Left lung (tissue), 10 donors: Measurements from ENCODE around the gene C19orf53. TPM values are rescaled to one million over a fixed set of nuclear protein-coding genes. Genes with fewer than 3 reads are reported as not detected.

ENCODE experiments used
- ATAC-seq: fragments of 200-7000 bp; cut with Tn5 transposase; one replicate; pipeline ENCODE4 v1.9.1; 2020; ENCODE audit warnings: moderate library complexity
- DNase-seq, 4 donors: peaks; one replicate each; pipeline ENCODE4 v3.0.0-alpha.2; 2013 to 2020
- H3K27ac ChIP-seq, 2 donors: fragments of 200-600 bp; sonication (generic) in 1 of 2; one replicate each; pipeline versions ENCODE4 v1.5.0 to v1.8.0; 2020 to 2021
- H3K27me3 ChIP-seq, 2 donors: fragments of 200-600 bp; sonication (generic) in 1 of 2; one replicate each; pipeline versions ENCODE4 v1.5.0 to v1.8.0; 2020 to 2021
- H3K36me3 ChIP-seq, 2 donors: fragments of 200-600 bp; sonication (generic) in 1 of 2; one replicate each; pipeline versions ENCODE4 v1.5.0 to v1.8.0; 2020 to 2021
- H3K4me1 ChIP-seq, 2 donors: fragments of 200-600 bp; one replicate each; pipeline ENCODE4 v1.8.0; 2021
- H3K4me3 ChIP-seq, 2 donors: fragments of 200-600 bp; sonication (generic) in 1 of 2; one replicate each; pipeline versions ENCODE4 v1.5.0 to v1.8.0; 2020 to 2021; ENCODE audit warnings: mild to moderate bottlenecking in 1 of 2
- H3K9me3 ChIP-seq, 2 donors: fragments of 200-600 bp; sonication (generic) in 1 of 2; one replicate each; pipeline versions ENCODE4 v1.5.0 to v1.8.0; 2020 to 2021
- intact Hi-C, 2 donors: fragments of 100-400 bp; cut with DNase I; formaldehyde crosslinking; loops; one replicate each; pipeline versions ENCODE4 v1.11.2 to v1.14.2; 2022
- polyA plus RNA-seq, 6 donors: library from polyadenylated mRNA; unstranded; fragments of 120-200 nt; gene quantifications; one replicate each; pipeline ENCODE4 v1.2.1, GENCODE V29; 2013; ENCODE audit not compliant: insufficient read length in 6 of 6
- total RNA-seq, 2 donors: library from RNA; stranded (reverse); fragmentation: NEBNext Ultra II Directional; extraction: Animal tissue kit (Norgen Biotek cat#: 25700); gene quantifications; one replicate each; pipeline ENCODE4 v1.2.1, GENCODE V29; 2021
- TF ChIP-seq, protein P1 (sequence below), 2 donors: fragments of 200-600 bp; sonication (generic) in 1 of 2; IDR thresholded peaks; one replicate each; pipeline versions ENCODE4 v1.5.0 to v1.8.0; 2021; ENCODE audit warnings: antibody characterized with exemption in 2 of 2
- donor health status: DM: no; HTN: yes; CAD: no.
- donor health status: DM: no; HTN: no; CAD: no.

Gene C19orf53
- total and polyA plus RNA-seq, 8 donors = 64.8 to 116 (median 89.5) TPM

GRCh38 chr19:13731147-13731964 is 42.9 kb upstream of the C19orf53 start:
- intact Hi-C loops = no loop called here
- H3K36me3 ChIP-seq = no peaks in the 10 kb centered on the region
- H3K4me3 ChIP-seq = peak overlapping the region; percentile 47 to 48
- ATAC-seq (peak; percentile 99), DNase-seq (peak; percentile 95 to 100 (median 97))
- no peaks in the 10 kb centered on the region for H3K27me3 ChIP-seq
- peak overlapping the region; percentile 91 for H3K27ac ChIP-seq
- no peaks in the 10 kb centered on the region for H3K9me3 ChIP-seq
- TF ChIP-seq, protein P1, sequence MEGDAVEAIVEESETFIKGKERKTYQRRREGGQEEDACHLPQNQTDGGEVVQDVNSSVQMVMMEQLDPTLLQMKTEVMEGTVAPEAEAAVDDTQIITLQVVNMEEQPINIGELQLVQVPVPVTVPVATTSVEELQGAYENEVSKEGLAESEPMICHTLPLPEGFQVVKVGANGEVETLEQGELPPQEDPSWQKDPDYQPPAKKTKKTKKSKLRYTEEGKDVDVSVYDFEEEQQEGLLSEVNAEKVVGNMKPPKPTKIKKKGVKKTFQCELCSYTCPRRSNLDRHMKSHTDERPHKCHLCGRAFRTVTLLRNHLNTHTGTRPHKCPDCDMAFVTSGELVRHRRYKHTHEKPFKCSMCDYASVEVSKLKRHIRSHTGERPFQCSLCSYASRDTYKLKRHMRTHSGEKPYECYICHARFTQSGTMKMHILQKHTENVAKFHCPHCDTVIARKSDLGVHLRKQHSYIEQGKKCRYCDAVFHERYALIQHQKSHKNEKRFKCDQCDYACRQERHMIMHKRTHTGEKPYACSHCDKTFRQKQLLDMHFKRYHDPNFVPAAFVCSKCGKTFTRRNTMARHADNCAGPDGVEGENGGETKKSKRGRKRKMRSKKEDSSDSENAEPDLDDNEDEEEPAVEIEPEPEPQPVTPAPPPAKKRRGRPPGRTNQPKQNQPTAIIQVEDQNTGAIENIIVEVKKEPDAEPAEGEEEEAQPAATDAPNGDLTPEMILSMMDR (IDR thresholded peaks at IDR 0.05) = no peak
- peaks cover 11 to 28% of the 10 kb centered on the region in 2 donors for H3K4me1 ChIP-seq

GRCh38 chr19:13732337-13732736 is 41.9 kb upstream of the C19orf53 start:
- no peaks in the 10 kb centered on the region for H3K9me3 ChIP-seq
- DNase-seq (no peak), ATAC-seq (no peak)
- H3K27me3 ChIP-seq = no peaks in the 10 kb centered on the region
- H3K4me3 ChIP-seq = peak overlapping the region in 1 of 2 donors; percentile 47
- intact Hi-C loops = no loop called here
- H3K36me3 ChIP-seq = no peaks in the 10 kb centered on the region
- TF ChIP-seq, protein P1 (IDR thresholded peaks at IDR 0.05) = no peak
- peaks cover 11 to 28% of the 10 kb centered on the region in 2 donors for H3K4me1 ChIP-seq
- H3K27ac ChIP-seq = no peak overlapping the region

- no peaks in the 10 kb centered on the region for H3K36me3 ChIP-seq
- no peak overlapping the region for H3K27ac ChIP-seq
- no peak for ATAC-seq
- peaks cover 11 to 27% of the 10 kb centered on the region in 2 donors for H3K4me1 ChIP-seq
- TF ChIP-seq, protein P1 (IDR thresholded peaks at IDR 0.05) = no peak
- intact Hi-C loops = no loop called here
- no peak for DNase-seq
- no peaks in the 10 kb centered on the region for H3K27me3 ChIP-seq
- no peaks in the 10 kb centered on the region for H3K9me3 ChIP-seq
- H3K4me3 ChIP-seq = no peak overlapping the region
These were observed 39.5 kb upstream of the C19orf53 start for GRCh38 chr19:13734751-13735150.

DNA sequence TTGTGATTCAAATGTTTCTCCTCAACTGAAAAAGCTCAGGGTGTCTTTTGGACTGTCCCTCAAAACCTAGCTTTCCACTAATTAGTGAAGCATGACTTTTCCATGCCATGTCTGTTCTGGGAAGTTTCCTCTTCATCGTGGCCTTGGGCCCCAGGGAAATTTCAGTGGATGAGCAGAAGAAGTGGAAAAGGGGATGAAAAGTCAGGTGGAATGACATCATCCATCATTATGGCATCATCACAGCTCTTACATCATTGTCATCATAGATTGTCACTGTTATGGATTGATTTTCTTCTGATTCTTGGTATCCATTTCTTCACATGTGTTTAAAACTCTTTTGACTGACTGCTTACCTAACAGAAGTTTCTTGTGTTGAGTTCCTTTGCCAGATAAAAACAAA is 36.2 kb upstream of the C19orf53 start:
- H3K9me3 ChIP-seq = no peaks in the 10 kb centered on the region
- H3K4me3 ChIP-seq = no peak overlapping the region
- TF ChIP-seq, protein P1 (IDR thresholded peaks at IDR 0.05) = no peak
- no peaks in the 10 kb centered on the region for H3K36me3 ChIP-seq
- no peak for ATAC-seq
- H3K4me1 ChIP-seq = no peaks in the 10 kb centered on the region
- intact Hi-C loops = no loop called here
- no peak for DNase-seq
- H3K27me3 ChIP-seq = no peaks in the 10 kb centered on the region
- no peak overlapping the region for H3K27ac ChIP-seq

DNA sequence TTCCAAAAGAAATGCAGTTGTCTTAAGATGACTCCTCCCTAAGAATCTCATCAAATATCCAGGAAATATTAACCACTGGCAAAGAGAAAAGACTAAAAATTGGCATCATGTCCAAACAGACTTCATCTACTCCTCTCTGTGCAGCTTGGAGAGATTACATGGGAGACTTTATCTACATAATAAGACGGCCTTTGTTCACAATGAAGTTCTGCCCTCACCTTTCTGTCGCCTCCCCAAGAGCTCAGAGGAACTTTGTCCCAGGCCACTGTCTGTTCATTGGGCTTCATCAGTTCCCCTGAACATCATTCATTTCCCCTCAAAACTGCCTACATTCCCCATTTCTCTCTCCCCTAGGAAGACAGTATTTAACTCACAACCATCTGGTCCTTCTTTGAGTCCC is 32.4 kb upstream of the C19orf53 start:
- DNase-seq (no peak), ATAC-seq (no peak)
- Histone ChIP-seq H3K9me3 (no peaks in the 10 kb centered on the region), H3K36me3 (no peaks in the 10 kb centered on the region), H3K27ac (no peak overlapping the region), H3K4me1 (no peaks in the 10 kb centered on the region), H3K27me3 (no peaks in the 10 kb centered on the region), H3K4me3 (no peak overlapping the region)
- TF ChIP-seq, protein P1 (IDR thresholded peaks at IDR 0.05) = no peak
- intact Hi-C loops = no loop called here
